AG09309 (cell line): Measurements from ENCODE around the gene RTL10.

Experiments used
- DNase-seq: peaks from one replicate; pipeline ENCODE4 v3.0.0-alpha.2; 2010; ENCODE audit warnings: low read depth
- H3K4me3 ChIP-seq: 2 replicates; pipeline ENCODE4 v1.5.1; 2011; ENCODE audit warnings: mild to moderate bottlenecking, low read depth, low read length, moderate library complexity; ENCODE audit not compliant: control insufficient read depth
- CTCF ChIP-seq: IDR thresholded peaks from 2 replicates; pipeline ENCODE4 v1.5.1; 2011; ENCODE audit warnings: mild to moderate bottlenecking, low read depth, low read length, inconsistent platforms; ENCODE audit not compliant: insufficient read depth, control insufficient read depth; ENCODE audit errors: missing control alignments

The RTL10 gene

DNA sequence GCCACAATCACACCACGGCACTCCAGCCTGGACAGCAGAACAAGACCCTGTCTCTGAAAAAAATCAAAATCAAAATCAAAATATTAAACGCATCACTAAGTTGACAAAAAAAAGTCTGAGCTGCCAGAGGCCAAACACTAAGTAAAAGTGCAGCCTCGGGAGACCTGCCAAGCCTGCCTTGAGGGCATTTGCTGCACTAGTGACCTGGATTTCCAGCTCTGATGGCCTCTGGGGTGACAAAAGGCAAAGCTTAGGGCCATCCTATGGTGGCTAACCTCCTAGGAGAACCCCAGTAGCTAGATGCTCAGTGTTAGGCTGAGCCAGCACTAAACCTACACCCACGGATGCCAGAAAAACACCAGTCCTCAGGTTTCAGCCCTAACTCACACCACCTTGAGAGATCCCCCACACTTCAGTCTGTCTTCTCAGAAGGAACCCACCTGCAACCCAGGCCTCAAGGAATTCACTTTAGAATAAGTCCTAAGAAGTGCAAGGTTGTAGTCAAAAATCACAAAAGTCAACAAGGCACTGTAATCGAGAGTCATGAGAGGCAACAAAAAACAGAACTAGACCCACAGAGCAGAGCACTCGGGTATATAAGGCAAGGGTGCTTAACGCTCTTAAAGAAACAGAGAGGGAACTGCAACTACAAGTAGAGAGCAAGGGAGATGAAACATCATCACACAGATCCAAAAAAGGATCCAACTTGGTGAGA, 28.6 kb downstream of the RTL10 start:
- no peak overlapping the region for H3K4me3 ChIP-seq
- TF ChIP-seq CTCF: no peak
- no peak for DNase-seq

GRCh38 chr22:19824926-19825339, 29.7 kb downstream of the RTL10 start:
- TF ChIP-seq CTCF: no peak

GRCh38 chr22:19824212-19824925, 30.3 kb downstream of the RTL10 start:
- no peak overlapping the region for H3K4me3 ChIP-seq
- no peak for DNase-seq
- no peak for TF ChIP-seq CTCF

More at GRCh38 chr22:19824926-19825339, 29.7 kb downstream of the RTL10 start:
- DNase-seq: no peak
- H3K4me3 ChIP-seq: no peak overlapping the region

DNA sequence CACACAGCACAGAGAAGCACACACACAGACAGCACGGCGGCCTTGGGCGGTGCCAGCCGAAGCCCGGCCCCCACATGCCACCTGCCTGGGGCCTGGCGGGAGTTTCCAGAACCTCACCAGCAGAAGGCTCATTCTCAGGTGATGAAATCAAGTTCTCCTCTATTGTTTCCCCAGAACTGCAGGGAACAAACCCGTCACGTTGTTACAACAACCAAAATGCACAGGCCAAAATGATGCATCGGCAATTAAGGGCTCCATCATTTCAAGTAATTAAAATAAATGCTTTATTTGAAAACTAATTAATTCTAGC, 30.8 kb downstream of the RTL10 start:
- no peak for DNase-seq
- no peak overlapping the region for H3K4me3 ChIP-seq
- TF ChIP-seq CTCF: no peak

- no peak for DNase-seq
- H3K4me3 ChIP-seq: no peak overlapping the region
- no peak for TF ChIP-seq CTCF
Observed at GRCh38 chr22:19823191-19823901, 31.3 kb downstream of the RTL10 start.

GRCh38 chr22:19822301-19823117, 32.2 kb downstream of the RTL10 start:
- TF ChIP-seq CTCF: no peak
- H3K4me3 ChIP-seq: no peak overlapping the region
- DNase-seq: no peak
